HepG2 (cell line): ENCODE measurements around the gene TEX9. TPM values are rescaled to one million over a fixed set of nuclear protein-coding genes. Genes with fewer than 3 reads are reported as not detected.
"Not testable (repeated sequence)": the region's sequence is repeated elsewhere in the genome, so short reads cannot be mapped to it uniquely, and the experiment has no call there.

ENCODE experiments used
- ATAC-seq: fragments of 200-7000 bp; cut with Tn5 transposase; 3 replicates; pipeline ENCODE4 v1.9.1; 2020; ENCODE audit warnings: mild to moderate bottlenecking, moderate library complexity
- BruUV-seq: library from RNA; stranded (reverse); fragments of 400-500 nt; replicated peaks from 2 replicates; lab custom pipeline; 2021; lab: Mats Ljungman, UMichigan
- CTCF ChIA-PET: fragments of 300-600 bp; formaldehyde crosslinking; extraction: SDS; loops from one replicate; lab custom pipeline; 2021; ENCODE audit warnings: low total read pairs, inconsistent platforms, low intra/inter-chr PET ratio; lab: Yijun Ruan, JAX
- POLR2A ChIA-PET: fragments of 350-600 bp; sonication (Branson Sonifier 250); formaldehyde crosslinking; loops from one replicate; lab custom pipeline; 2020; ENCODE audit warnings: antibody characterized with exemption, inconsistent platforms; lab: Yijun Ruan, JAX
- DNase-seq: peaks from one replicate; pipeline ENCODE4 v3.0.0-alpha.2; 2015; ENCODE audit warnings: low spot score
- FAIRE-seq: peaks from 3 replicates; lab custom pipeline; 2011; peaks lifted over from hg19 to GRCh38; lab: Jason Lieb, UNC
- H2AFZ ChIP-seq: one replicate; pipeline ENCODE4 v1.6.1; 2011; ENCODE audit warnings: low read length, inconsistent platforms
- H3K27ac ChIP-seq: fragments of 300-600 bp; 3 replicates; pipeline ENCODE4 v1.8.0; 2011; ENCODE audit warnings: mixed run types, mild to moderate bottlenecking, mixed read lengths, low read length, inconsistent platforms; ENCODE audit not compliant: insufficient read depth; ENCODE audit errors: extremely low read length
- H3K27me3 ChIP-seq, 2 experiments: fragments of 200-600 bp in 1 of 2; 2 replicates in 1 of 2; 3 replicates in 1 of 2; pipeline versions ENCODE4 v1.6.0 to v1.8.0; 2011; ENCODE audit warnings: low read length in 2 of 2, mild to moderate bottlenecking in 2 of 2, moderate library complexity in 2 of 2, inconsistent platforms in 1 of 2; ENCODE audit not compliant: insufficient read depth in 2 of 2, control insufficient read depth in 1 of 2
- H3K36me3 ChIP-seq, 2 experiments: fragments of 200-600 bp in 1 of 2; replicated peaks in 1 of 2; 2 replicates in 1 of 2; 3 replicates in 1 of 2; pipeline versions ENCODE4 v1.5.1 to v1.8.0; 2011; ENCODE audit warnings: low read length in 2 of 2, inconsistent platforms in 1 of 2; ENCODE audit not compliant: insufficient read depth in 2 of 2, control insufficient read depth in 1 of 2
- H3K4me1 ChIP-seq: 2 replicates; pipeline ENCODE4 v1.5.1; 2012; ENCODE audit warnings: low read length, inconsistent platforms; ENCODE audit not compliant: insufficient read depth
- H3K4me2 ChIP-seq: 2 replicates; pipeline ENCODE4 v1.6.0; 2011; ENCODE audit warnings: low read depth, low read length, inconsistent platforms
- H3K4me3 ChIP-seq, 3 experiments: fragments of 200-600 bp in 1 of 3; sonication (generic), shearing (Covaris generic) in 1 of 3; replicated peaks in 1 of 3; 2 replicates each; pipeline ENCODE4 v1.5.1; 2011 to 2016; ENCODE audit warnings: low read length in 3 of 3, inconsistent platforms in 2 of 3, low read depth in 2 of 3, mild to moderate bottlenecking in 2 of 3, control low read depth in 1 of 3, mixed read lengths in 1 of 3; ENCODE audit not compliant: insufficient read depth in 1 of 3
- H3K79me2 ChIP-seq: one replicate; pipeline ENCODE4 v1.6.1; 2011; ENCODE audit warnings: low read length, inconsistent platforms; ENCODE audit not compliant: insufficient read depth
- H3K9ac ChIP-seq: 2 replicates; pipeline ENCODE4 v1.6.0; 2011; ENCODE audit warnings: mild to moderate bottlenecking, low read depth, low read length, inconsistent platforms; ENCODE audit not compliant: insufficient read depth
- H3K9me3 ChIP-seq: 2 replicates; pipeline ENCODE4 v1.5.1; 2012; ENCODE audit warnings: mild to moderate bottlenecking, low read length
- H4K20me1 ChIP-seq: 2 replicates; pipeline ENCODE4 v1.6.0; 2011; ENCODE audit warnings: inconsistent platforms, mild to moderate bottlenecking, low read length, moderate library complexity; ENCODE audit not compliant: insufficient read depth
- ARNTL ChIP-seq: sonication (generic); formaldehyde crosslinking; IDR thresholded peaks from 2 replicates; pipeline ENCODE4 v1.4.0; 2020; ENCODE audit warnings: mild to moderate bottlenecking, missing genetic modification reagents
- IRX3 ChIP-seq: sonication (generic); formaldehyde crosslinking; IDR thresholded peaks from 2 replicates; pipeline ENCODE4 v1.8.1; 2023; ENCODE audit warnings: mild to moderate bottlenecking, low read depth, missing genetic modification reagents, borderline replicate concordance
- SNAPC4 ChIP-seq: sonication (generic); formaldehyde crosslinking; IDR thresholded peaks from 2 replicates; pipeline ENCODE4 v1.4.0; 2020; ENCODE audit warnings: mild to moderate bottlenecking, missing genetic modification reagents
- THYN1 ChIP-seq: sonication (generic); formaldehyde crosslinking; IDR thresholded peaks from 2 replicates; pipeline ENCODE4 v1.8.1; 2023; ENCODE audit warnings: low read depth, mild to moderate bottlenecking, moderate library complexity, missing genetic modification reagents, borderline replicate concordance
- WGBS: methylation state at CpG from one replicate; pipeline ENCODE4 v1.1.6; 2017; ENCODE audit warnings: low lambda C conversion rate; 5-methylcytosine and 5-hydroxymethylcytosine counted together
- in situ Hi-C: cut with HindIII; loops from 2 replicates; pipeline ENCODE4 v1.10.0; 2017; ENCODE audit warnings: low pct_unique_long_range_greater_than_20kb; ENCODE audit not compliant: extremely low pct_ligation_motif_present
- intact Hi-C: fragments of 100-400 bp; cut with micrococcal nuclease; formaldehyde crosslinking; loops from one replicate; pipeline ENCODE4 v1.10.0; 2022; ENCODE audit not compliant: unreplicated experiment
- polyA plus RNA-seq, 8 experiments: library from polyadenylated mRNA; depleted of rRNA in 3 of 8; stranded (reverse) in 7 of 8; unstranded in 1 of 8; fragments of >200 nt; fragmentation: Illumina TruSeq in 4 of 8; extraction: Trizol in 4 of 8; gene quantifications; 2 replicates each; pipeline versions ENCODE4 v1.2.1 to v1.2.3, GENCODE V29; 2011 to 2016; ENCODE audit warnings: low read depth in 4 of 8, missing spikeins in 1 of 8, mixed read lengths in 1 of 8; ENCODE audit not compliant: insufficient read depth in 1 of 8
- total RNA-seq, 5 experiments: library from RNA; depleted of rRNA; stranded (reverse); fragments of >200 nt; fragmentation: Illumina TruSeq; extraction: Trizol; gene quantifications; 2 replicates each; pipeline ENCODE4 v1.2.3, GENCODE V29; 2016; ENCODE audit warnings: low read depth in 1 of 5

The TEX9 gene
- total and polyA plus RNA-seq, 2 of the 13 experiments (the other 11 are each of a cell fraction or from before 2014, with no cell fraction given) = 0.82 to 6.9 TPM

DNA sequence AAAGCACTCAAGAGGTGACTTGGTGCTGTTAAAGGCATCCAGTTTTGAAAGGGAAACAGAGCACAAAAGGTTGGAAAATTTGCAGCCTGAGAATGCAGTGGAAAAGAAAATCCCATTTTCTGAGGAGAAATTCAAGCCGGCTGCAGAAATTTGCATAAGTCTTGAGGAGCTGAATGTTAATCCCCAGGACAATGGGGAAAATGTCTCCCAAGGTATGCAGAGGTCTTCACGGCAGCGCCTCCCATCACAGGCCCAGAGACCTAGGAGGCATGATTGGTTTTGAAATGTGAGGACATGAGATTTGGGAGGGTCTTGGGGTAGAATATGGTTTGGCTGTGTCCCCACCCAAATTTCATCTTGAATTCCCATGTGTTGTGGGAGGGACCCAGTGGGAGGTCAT, 32.1 kb downstream of the TEX9 start:
- H3K4me1 ChIP-seq, H3K79me2 ChIP-seq, H3K27me3 ChIP-seq, in situ Hi-C loops, FAIRE-seq, POLR2A ChIA-PET, DNase-seq, intact Hi-C loops, H3K9me3 ChIP-seq, ATAC-seq, CTCF ChIA-PET, H4K20me1 ChIP-seq, H3K9ac ChIP-seq, H2AFZ ChIP-seq, H3K27ac ChIP-seq, H3K4me3 ChIP-seq, H3K4me2 ChIP-seq, H3K36me3 ChIP-seq, BruUV-seq: not testable (repeated sequence)
- WGBS = 94% methylated on average over 3 of the region's 3 CpGs

DNA sequence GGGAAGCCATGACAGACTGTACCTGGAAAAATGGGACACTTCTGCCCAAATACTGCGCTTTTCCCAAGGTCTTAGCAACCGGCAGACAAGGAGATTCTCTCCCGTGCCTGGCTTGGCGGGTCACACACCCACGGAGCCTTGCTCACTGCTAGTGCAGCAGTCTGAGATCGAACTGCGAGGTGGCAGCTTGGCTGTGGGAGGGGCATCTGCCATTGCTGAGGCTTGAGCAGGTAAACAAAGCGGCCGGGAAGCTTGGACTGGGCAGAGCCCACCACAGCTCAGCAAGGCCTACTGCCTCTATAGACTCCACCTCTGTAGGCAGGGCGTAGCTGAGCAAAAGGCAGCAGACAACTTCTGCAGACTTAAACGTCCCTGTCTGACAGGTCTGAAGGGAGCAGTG, 34.0 kb downstream of the TEX9 start:
- H3K79me2 ChIP-seq, H3K9ac ChIP-seq, BruUV-seq, intact Hi-C loops, H3K4me1 ChIP-seq, DNase-seq, FAIRE-seq, CTCF ChIA-PET, H3K9me3 ChIP-seq, H4K20me1 ChIP-seq, H3K36me3 ChIP-seq, H2AFZ ChIP-seq, POLR2A ChIA-PET, H3K4me3 ChIP-seq, H3K4me2 ChIP-seq, in situ Hi-C loops, ATAC-seq, H3K27me3 ChIP-seq, H3K27ac ChIP-seq: not testable (repeated sequence)
- WGBS = 100% methylated on average over 1 of the region's 11 CpGs

GRCh38 chr15:56410721-56411120, 45.5 kb downstream of the TEX9 start:
- Histone ChIP-seq H3K27me3 (no peaks in the 10 kb centered on the region), H3K9ac (no peak overlapping the region), H4K20me1 (no peaks in the 10 kb centered on the region), H2AFZ (no peak overlapping the region), H3K27ac (no peak overlapping the region), H3K79me2 (no peaks in the 10 kb centered on the region), H3K4me2 (no peak overlapping the region), H3K36me3 (no peaks in the 10 kb centered on the region), H3K4me1 (no peaks in the 10 kb centered on the region), H3K4me3 (no peak overlapping the region), H3K9me3 (no peaks in the 10 kb centered on the region)
- ChIA-PET POLR2A (no interaction called here), CTCF (no interaction called here)
- intact Hi-C loops = no loop called here
- no TSS peak for BruUV-seq
- FAIRE-seq (no peak), ATAC-seq (no peak), DNase-seq (no peak)
- in situ Hi-C loops = no loop called here
- TF ChIP-seq SNAPC4 (CRISPR knock-in tag) = no peak
- TF ChIP-seq THYN1 (CRISPR knock-in tag) = no peak
- TF ChIP-seq ARNTL (CRISPR knock-in tag) = no peak
- no peak for TF ChIP-seq IRX3 (CRISPR knock-in tag)
